ENCODE measurements around the gene GRIK2. TPM values are rescaled to one million over a fixed set of nuclear protein-coding genes. Genes with fewer than 3 reads are reported as not detected.
"Not testable (repeated sequence)": the region's sequence is repeated elsewhere in the genome, so short reads cannot be mapped to it uniquely, and the experiment has no call there.

The GRIK2 gene
- total RNA-seq (ENCODE audit: unreplicated experiment), result 2.8 TPM
- long read RNA-seq, result 0 reads

GRCh38 chr6:101393251-101393828, at the start of gene GRIK2:
TSS of gene GRIK2 (plus strand) at chr6:101393708.
- peak; percentile 71 for DNase-seq (ENCODE audit: low spot score)
- H3K27me3 Mint-ChIP-seq (ENCODE audit: unreplicated experiment), result peaks cover 12% of the 10 kb centered on the region
- H3K36me3 Mint-ChIP-seq (ENCODE audit: low read depth, unreplicated experiment), result no peaks in the 10 kb centered on the region
- peaks cover 14% of the 10 kb centered on the region for H3K4me1 Mint-ChIP-seq (ENCODE audit: unreplicated experiment)
- peak; percentile 39 for TF ChIP-seq CTCF (IDR thresholded peaks at IDR 0.05; ENCODE audit: unreplicated experiment)
- H3K4me3 Mint-ChIP-seq (ENCODE audit: unreplicated experiment), result peak within 1 kb of the TSS; percentile 87
- H3K9me3 Mint-ChIP-seq (ENCODE audit: unreplicated experiment), result no peaks in the 10 kb centered on the region
- no peak within 1 kb of the TSS for H3K27ac Mint-ChIP-seq (ENCODE audit: unreplicated experiment)

GRCh38 chr6:101344885-101345284, 48.6 kb upstream of the GRIK2 start:
- TF ChIP-seq CTCF (IDR thresholded peaks at IDR 0.05; ENCODE audit: unreplicated experiment), result no peak
- Mint-ChIP-seq H3K27ac (ENCODE audit: unreplicated experiment) (no peak overlapping the region), H3K4me1 (ENCODE audit: unreplicated experiment) (no peaks in the 10 kb centered on the region), H3K27me3 (ENCODE audit: unreplicated experiment) (peaks cover 5% of the 10 kb centered on the region), H3K9me3 (ENCODE audit: unreplicated experiment) (no peaks in the 10 kb centered on the region), H3K4me3 (ENCODE audit: unreplicated experiment) (no peak overlapping the region), H3K36me3 (ENCODE audit: low read depth, unreplicated experiment) (no peaks in the 10 kb centered on the region)
- no peak for DNase-seq (ENCODE audit: low spot score)

GRCh38 chr6:101348816-101349215, 44.7 kb upstream of the GRIK2 start:
- H3K27ac Mint-ChIP-seq (ENCODE audit: unreplicated experiment), result no peak overlapping the region
- DNase-seq (ENCODE audit: low spot score), result no peak
- no peaks in the 10 kb centered on the region for H3K36me3 Mint-ChIP-seq (ENCODE audit: low read depth, unreplicated experiment)
- H3K4me3 Mint-ChIP-seq (ENCODE audit: unreplicated experiment), result no peak overlapping the region
- H3K9me3 Mint-ChIP-seq (ENCODE audit: unreplicated experiment), result no peaks in the 10 kb centered on the region
- no peak for TF ChIP-seq CTCF (IDR thresholded peaks at IDR 0.05; ENCODE audit: unreplicated experiment)
- H3K27me3 Mint-ChIP-seq (ENCODE audit: unreplicated experiment), result no peaks in the 10 kb centered on the region
- H3K4me1 Mint-ChIP-seq (ENCODE audit: unreplicated experiment), result peaks cover 4% of the 10 kb centered on the region

- DNase-seq (ENCODE audit: low spot score), result not testable (repeated sequence)
Measured at GRCh38 chr6:101350631-101351030, 42.9 kb upstream of the GRIK2 start.

GRCh38 chr6:101351173-101351572, 42.3 kb upstream of the GRIK2 start:
- Mint-ChIP-seq H3K4me3 (ENCODE audit: unreplicated experiment) (no peak overlapping the region), H3K4me1 (ENCODE audit: unreplicated experiment) (peaks cover 4% of the 10 kb centered on the region), H3K27me3 (ENCODE audit: unreplicated experiment) (no peaks in the 10 kb centered on the region), H3K27ac (ENCODE audit: unreplicated experiment) (no peak overlapping the region), H3K9me3 (ENCODE audit: unreplicated experiment) (no peaks in the 10 kb centered on the region), H3K36me3 (ENCODE audit: low read depth, unreplicated experiment) (no peaks in the 10 kb centered on the region)
- no peak for TF ChIP-seq CTCF (IDR thresholded peaks at IDR 0.05; ENCODE audit: unreplicated experiment)
- no peak for DNase-seq (ENCODE audit: low spot score)

More at GRCh38 chr6:101350631-101351030, 42.9 kb upstream of the GRIK2 start:
- H3K36me3 Mint-ChIP-seq (ENCODE audit: low read depth, unreplicated experiment); H3K4me3 Mint-ChIP-seq (ENCODE audit: unreplicated experiment); H3K27me3 Mint-ChIP-seq (ENCODE audit: unreplicated experiment); H3K9me3 Mint-ChIP-seq (ENCODE audit: unreplicated experiment); H3K27ac Mint-ChIP-seq (ENCODE audit: unreplicated experiment); H3K4me1 Mint-ChIP-seq (ENCODE audit: unreplicated experiment): not testable (repeated sequence)

All from endothelial cell (in vitro differentiated cells).